Mucosa of rectum (tissue), 2 donors: Measurements from ENCODE around the gene WHRN.

Source experiments
- H3K27ac ChIP-seq, 2 donors: one replicate each; pipeline ENCODE4 v1.7.0; 2013; ENCODE audit warnings: inconsistent platforms in 2 of 2, low read depth in 2 of 2, low read length in 2 of 2
- H3K27me3 ChIP-seq, 2 donors: one replicate each; pipeline ENCODE4 v1.7.0; 2013; ENCODE audit warnings: low read length in 2 of 2; ENCODE audit not compliant: control insufficient read depth in 2 of 2, insufficient read depth in 2 of 2
- H3K36me3 ChIP-seq, 2 donors: one replicate each; pipeline ENCODE4 v1.7.0; 2013; ENCODE audit warnings: low read length in 2 of 2; ENCODE audit not compliant: control insufficient read depth in 2 of 2, insufficient read depth in 2 of 2
- H3K4me1 ChIP-seq, 2 donors: one replicate each; pipeline ENCODE4 v1.7.0; 2013; ENCODE audit warnings: low read length in 2 of 2, mild to moderate bottlenecking in 1 of 2; ENCODE audit not compliant: control insufficient read depth in 2 of 2, insufficient read depth in 2 of 2
- H3K4me3 ChIP-seq, 2 donors: one replicate each; pipeline ENCODE4 v1.7.0; 2013; ENCODE audit warnings: low read length in 2 of 2
- H3K9ac ChIP-seq, 2 donors: one replicate each; pipeline ENCODE4 v1.7.0; 2013; ENCODE audit warnings: low read length in 2 of 2, low read depth in 1 of 2, mild to moderate bottlenecking in 1 of 2
- H3K9me3 ChIP-seq, 2 donors: one replicate each; pipeline ENCODE4 v1.7.0; 2013; ENCODE audit warnings: low read length in 2 of 2; ENCODE audit not compliant: control insufficient read depth in 2 of 2
- donor health status: healthy.
- donor health status: Normal muscosa, but diverticular disease.

The WHRN gene

DNA sequence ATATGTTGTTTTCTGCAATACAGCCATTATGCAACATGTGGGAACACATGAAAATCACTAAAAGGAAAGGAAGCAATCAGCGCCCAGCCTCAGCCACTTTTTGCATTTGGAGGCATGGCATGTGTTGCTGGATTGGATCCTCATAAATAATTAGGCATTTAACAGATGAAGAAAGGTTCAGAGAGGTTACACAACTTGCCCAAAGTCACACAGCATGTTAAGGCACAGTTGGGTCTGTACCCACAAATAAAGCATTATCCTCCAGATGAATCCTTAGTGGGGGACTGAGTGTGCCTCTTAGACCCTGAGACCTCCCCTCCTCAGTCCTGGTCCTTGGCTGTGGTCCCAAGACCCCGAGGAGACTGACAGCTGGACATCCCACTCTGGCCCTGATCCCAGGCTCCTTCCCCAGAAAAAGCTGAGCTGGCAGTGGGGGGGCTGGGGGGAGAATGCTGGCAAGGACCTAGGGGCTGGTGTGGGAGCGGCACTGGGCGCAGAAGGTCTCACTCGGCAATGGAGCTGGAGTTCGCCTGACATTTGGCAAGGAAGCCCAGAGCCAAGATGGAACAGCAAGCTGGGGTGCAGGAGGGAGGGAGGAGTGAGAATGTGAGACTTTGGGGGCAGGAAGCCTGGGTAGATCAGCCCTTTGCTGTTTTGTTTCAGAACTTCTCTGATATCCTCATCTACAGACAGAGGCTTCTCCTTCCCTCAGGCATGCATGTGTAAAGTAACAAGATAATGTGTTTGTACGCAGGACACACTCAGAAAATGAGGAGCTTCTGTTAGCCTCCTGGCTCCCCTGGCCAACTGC is 110.5 kb downstream of the WHRN start:
- Histone ChIP-seq H3K9ac (peak overlapping the region; percentile 15 to 58), H3K4me3 (peak overlapping the region in 1 of 2 donors; percentile 17), H3K27me3 (no peaks in the 10 kb centered on the region), H3K9me3 (no peaks in the 10 kb centered on the region), H3K4me1 (peaks cover 45 to 53% of the 10 kb centered on the region in 2 donors), H3K27ac (peak overlapping the region; percentile 45 to 61), H3K36me3 (no peaks in the 10 kb centered on the region)

DNA sequence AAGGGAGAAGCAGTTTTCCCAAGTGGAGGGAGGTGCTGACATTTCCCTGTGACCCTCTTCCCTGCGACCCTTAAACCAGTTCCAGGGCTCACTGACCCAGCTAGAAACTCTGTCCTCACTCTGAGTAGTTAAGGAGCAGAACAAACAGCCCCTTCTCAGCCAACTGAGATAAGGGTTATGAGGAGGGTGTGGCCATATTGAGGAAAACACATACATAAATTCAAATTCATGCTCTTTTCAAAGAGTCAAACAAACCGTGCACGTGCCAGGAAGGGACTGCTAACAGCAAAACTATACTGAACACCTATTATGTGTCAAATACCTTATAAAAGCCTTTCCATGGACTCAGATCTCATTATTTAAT is 112.5 kb downstream of the WHRN start:
- Histone ChIP-seq H3K27me3 (no peaks in the 10 kb centered on the region), H3K4me1 (peaks cover 61 to 63% of the 10 kb centered on the region in 2 donors), H3K36me3 (peaks cover 0 to 3% of the 10 kb centered on the region in 2 donors), H3K9ac (peak overlapping the region; percentile 53 to 64), H3K4me3 (peak overlapping the region in 1 of 2 donors; percentile 58), H3K9me3 (no peaks in the 10 kb centered on the region), H3K27ac (peak overlapping the region; percentile 86)

DNA sequence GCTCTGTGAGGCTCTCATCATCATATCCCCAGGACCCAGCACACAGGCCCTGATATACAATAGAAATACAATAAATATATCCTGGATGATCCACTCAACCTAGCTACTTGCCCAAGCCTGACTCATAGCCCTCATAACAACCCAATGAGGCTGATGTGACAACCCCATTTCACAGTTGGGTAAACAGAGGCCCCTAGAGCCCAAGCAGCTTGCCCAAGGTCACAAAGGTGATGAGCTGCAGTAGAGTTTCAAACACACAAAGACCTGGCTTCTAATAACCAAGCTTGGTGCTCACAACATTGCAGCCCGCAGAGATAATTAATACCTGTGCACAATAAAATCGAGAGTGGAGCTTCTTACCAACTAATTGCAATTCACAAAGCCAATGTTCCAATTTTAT is 114.3 kb downstream of the WHRN start:
- H3K27ac ChIP-seq = no peak overlapping the region

DNA sequence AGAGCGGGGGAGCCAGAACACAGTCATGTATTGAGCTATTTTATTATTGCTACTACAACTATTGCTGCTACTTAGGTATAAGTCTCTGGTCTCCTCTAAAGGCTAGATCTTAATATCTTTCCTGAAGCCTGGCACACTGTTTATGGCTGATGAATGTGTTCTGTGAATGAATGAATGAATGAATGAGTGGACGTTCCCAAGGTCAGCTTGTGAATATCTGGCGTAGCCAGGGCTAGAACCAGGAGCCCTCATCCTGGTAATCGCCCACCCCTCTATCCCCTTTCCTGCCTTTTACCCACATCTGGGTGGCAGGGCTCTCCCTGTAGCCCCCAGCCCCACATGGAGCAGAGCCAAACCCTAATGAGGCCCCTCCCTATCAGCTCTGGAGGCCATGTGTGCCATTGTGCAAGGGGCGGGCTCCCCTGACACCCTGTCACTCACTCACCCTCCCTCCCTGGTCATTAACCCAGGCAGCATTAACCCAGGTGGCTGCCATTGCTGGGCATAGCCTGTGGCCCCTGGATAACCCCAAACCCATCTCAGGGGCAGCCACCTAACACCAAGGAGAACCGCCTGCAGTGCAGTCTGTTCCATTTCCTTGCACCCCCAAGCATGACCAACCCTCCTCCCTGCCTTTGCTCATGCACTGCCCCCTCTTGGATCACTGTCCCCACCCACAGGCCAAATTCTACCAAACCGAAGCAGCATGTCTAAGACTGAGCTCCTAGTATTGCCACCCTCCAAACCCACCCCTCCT is 115.5 kb downstream of the WHRN start:
- H3K27me3 ChIP-seq = no peaks in the 10 kb centered on the region
- no peaks in the 10 kb centered on the region for H3K9me3 ChIP-seq
- peaks cover 0 to 3% of the 10 kb centered on the region in 2 donors for H3K36me3 ChIP-seq
- peak overlapping the region in 1 of 2 donors; percentile 3 for H3K27ac ChIP-seq
- H3K9ac ChIP-seq = peak overlapping the region in 1 of 2 donors; percentile 29
- H3K4me3 ChIP-seq = no peak overlapping the region
- peaks cover 54 to 60% of the 10 kb centered on the region in 2 donors for H3K4me1 ChIP-seq

More for the DNA sequence above, 114.3 kb downstream of the WHRN start:
- Histone ChIP-seq H3K27me3 (no peaks in the 10 kb centered on the region), H3K4me1 (peaks cover 65 to 66% of the 10 kb centered on the region in 2 donors), H3K9me3 (no peaks in the 10 kb centered on the region), H3K9ac (no peak overlapping the region), H3K4me3 (no peak overlapping the region), H3K36me3 (peaks cover 0 to 3% of the 10 kb centered on the region in 2 donors)

DNA sequence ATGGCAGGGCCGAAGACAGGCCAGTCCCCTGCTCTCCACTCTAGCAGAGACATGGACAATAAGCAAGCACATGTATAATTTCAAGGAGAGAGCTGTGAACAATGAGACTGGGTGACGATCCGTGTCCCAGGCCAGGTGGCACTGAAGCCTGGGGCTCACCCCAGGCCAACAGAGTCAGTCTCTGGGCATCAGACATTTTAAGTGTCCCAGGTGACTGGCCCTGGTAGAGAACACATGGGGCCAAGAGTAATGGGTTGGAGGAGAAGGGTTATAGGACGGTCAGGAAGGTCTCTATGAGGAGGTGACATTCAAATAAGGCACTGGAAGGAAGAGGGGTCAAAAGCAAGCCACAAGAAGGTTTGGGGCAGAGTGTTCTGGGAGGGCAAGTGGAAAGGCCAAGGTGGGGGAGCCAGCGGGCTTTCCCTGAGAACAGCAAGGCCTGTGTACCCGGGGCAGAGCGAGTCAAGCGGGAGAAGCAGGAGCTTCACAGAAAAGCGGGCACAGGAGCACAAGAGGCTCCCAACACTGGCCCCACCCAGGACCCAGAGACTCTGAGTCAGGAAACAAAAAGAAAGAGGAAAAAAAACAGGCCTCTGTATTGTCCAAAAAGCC is 116.4 kb downstream of the WHRN start:
- peaks cover 0 to 3% of the 10 kb centered on the region in 2 donors for H3K36me3 ChIP-seq
- peak overlapping the region; percentile 23 to 92 for H3K9ac ChIP-seq
- peak overlapping the region in 1 of 2 donors; percentile 86 for H3K4me3 ChIP-seq
- peaks cover 53% of the 10 kb centered on the region in 2 donors for H3K4me1 ChIP-seq
- H3K27ac ChIP-seq = peak overlapping the region; percentile 86 to 90
- H3K27me3 ChIP-seq = no peaks in the 10 kb centered on the region
- H3K9me3 ChIP-seq = no peaks in the 10 kb centered on the region

DNA sequence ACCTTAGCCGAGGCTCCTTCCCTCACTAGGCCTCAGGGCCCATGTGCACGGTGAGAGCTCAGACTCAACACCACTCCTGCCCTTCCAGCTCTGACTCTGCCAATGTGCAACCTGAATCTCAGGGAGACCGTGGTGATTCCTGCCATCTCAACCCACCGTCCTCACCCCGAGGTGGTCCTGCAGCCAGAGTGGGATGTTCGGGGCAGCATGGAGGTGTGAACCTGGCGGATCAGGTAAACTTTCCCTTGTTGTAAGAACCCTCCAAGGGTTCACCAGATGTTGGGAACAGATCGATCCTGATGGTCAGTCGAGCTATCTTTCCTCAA is 117.0 kb downstream of the WHRN start:
- Histone ChIP-seq H3K4me3 (peak overlapping the region; percentile 65 to 86), H3K4me1 (peaks cover 54 to 57% of the 10 kb centered on the region in 2 donors), H3K36me3 (peaks cover 0 to 3% of the 10 kb centered on the region in 2 donors), H3K9ac (peak overlapping the region; percentile 75 to 92), H3K9me3 (no peaks in the 10 kb centered on the region), H3K27ac (peak overlapping the region; percentile 86 to 90), H3K27me3 (no peaks in the 10 kb centered on the region)

DNA sequence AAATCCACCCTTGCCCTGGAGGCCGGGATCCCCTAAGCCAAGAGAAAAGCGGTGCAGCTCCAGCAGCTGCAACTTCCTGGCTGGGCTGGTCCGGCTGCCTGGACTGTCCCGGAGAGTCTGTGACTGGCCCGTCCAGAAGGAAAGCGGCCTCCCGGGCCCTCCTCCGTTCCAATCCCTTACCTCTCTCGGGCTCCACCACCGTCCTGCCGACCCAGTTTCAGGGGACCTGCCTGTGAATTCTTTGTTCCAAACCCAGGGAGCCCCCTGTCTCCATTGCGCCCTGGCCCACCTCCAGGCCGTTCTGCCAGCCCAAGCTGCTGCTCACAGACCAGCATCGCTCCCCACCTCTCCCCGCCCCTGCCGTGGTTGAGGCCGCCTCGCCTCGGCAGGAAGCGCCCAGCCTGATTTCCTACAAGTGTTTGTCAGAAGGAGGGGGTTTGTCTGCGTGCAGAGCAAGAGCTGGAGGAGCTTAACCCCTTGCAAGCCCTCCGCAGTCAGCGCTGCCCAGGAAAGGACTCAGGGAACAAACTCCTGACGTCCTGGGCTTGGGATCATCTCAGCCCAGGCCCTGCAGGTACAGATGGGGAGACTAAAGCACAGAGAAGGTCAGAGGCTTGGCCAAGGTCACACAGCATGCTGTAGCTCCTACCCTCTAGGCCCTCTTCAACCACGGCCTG is 117.5 kb downstream of the WHRN start, which contains the start of gene AKNA:
Gene AKNA (minus strand): TSS at position 303 of the 677 bp plus-strand sequence. CDS start 6,649 bp downstream, outside the sequence.
- H3K4me1 ChIP-seq = peaks cover 57 to 62% of the 10 kb centered on the region in 2 donors
- peak within 1 kb of the TSS; percentile 65 to 86 for H3K4me3 ChIP-seq
- no peaks in the 10 kb centered on the region for H3K27me3 ChIP-seq
- H3K9me3 ChIP-seq = no peaks in the 10 kb centered on the region
- peak within 1 kb of the TSS; percentile 86 to 90 for H3K27ac ChIP-seq
- peak within 1 kb of the TSS; percentile 75 to 92 for H3K9ac ChIP-seq
- H3K36me3 ChIP-seq = peaks cover 0 to 3% of the 10 kb centered on the region in 2 donors

DNA sequence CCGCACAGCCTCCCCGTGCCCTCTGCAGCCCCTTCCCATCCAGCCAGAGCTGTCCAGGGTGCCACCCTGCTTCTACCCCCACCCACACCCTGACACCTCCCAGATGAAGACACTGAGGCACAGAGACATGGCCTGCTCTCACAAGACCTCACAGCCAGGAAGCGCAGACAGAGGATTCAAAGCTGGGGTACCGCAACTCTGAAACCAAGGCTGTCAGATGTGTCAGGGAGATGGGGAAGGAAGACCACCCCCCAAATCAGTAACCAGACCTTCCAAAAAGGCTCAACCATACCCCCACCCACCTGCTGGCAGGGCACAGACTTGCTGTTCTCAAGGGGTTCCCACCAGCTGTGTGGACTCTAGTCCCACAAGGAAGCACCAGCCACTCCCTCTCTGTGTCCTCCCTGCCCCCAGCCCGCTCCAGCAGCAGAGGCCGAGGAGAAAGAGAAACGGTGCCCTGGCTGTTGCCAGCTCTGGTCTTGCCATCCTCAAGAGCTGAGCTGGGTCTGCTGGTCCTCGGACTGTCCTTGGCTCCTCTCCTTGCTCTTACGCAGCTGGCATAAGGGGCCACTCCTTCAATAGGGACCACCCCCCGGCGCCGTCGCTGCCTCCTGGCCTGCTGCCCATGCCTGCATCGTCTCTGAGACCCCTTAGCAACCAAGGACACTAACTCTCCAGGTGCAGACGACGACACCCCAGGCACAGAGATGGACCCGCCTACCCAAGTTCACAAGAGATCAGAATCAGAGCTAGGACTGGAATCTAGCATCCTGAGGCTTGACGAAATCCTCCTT is 118.2 kb downstream of the WHRN start:
- H3K9me3 ChIP-seq = no peaks in the 10 kb centered on the region
- H3K4me1 ChIP-seq = peaks cover 50 to 61% of the 10 kb centered on the region in 2 donors
- no peaks in the 10 kb centered on the region for H3K27me3 ChIP-seq
- H3K9ac ChIP-seq = peak overlapping the region; percentile 75 to 92
- peak overlapping the region; percentile 86 to 90 for H3K27ac ChIP-seq
- H3K36me3 ChIP-seq = peaks cover 1 to 7% of the 10 kb centered on the region in 2 donors
- H3K4me3 ChIP-seq = peak overlapping the region; percentile 65 to 86

DNA sequence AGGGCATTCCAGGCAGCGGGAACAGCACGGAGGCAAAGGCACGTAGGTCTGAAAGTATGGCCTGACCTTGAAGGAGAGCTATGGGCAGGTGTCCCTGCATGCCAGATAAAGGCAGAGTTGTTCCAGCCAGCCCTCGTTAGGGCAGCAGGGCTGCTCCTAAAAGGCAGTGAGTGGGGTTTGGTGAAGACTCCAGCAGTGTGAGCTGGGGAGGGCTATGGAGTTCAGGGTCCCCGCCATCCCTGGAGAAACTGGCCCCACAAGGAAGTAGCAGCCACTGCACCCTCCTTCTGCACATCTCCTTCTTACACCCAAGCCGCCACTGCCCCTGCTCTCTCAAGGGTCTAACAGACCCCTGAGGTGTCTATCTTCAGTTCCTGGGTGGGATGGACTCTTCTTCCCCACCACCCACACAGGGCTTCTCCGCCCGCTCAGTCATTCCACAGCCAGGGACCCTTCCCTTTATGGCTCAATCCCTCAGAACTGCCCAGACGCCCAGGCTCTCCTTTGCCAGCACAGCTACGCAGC is 118.8 kb downstream of the WHRN start:
- Histone ChIP-seq H3K9me3 (no peaks in the 10 kb centered on the region), H3K4me3 (peak overlapping the region; percentile 65 to 86), H3K9ac (peak overlapping the region; percentile 75 to 92), H3K4me1 (peaks cover 48 to 59% of the 10 kb centered on the region in 2 donors), H3K36me3 (peaks cover 3 to 10% of the 10 kb centered on the region in 2 donors), H3K27ac (peak overlapping the region; percentile 86 to 90), H3K27me3 (no peaks in the 10 kb centered on the region)
